ENCODE results near the gene FAM13C. TPM values are rescaled to one million over a fixed set of nuclear protein-coding genes. Genes with fewer than 3 reads are reported as not detected.

FAM13C gene
- total RNA-seq, 1 experiment from 2014 or later, result 0.07 TPM

- H3F3A ChIP-seq (ENCODE audit: low read length, unreplicated experiment), result no peaks in the 10 kb centered on the region
- TF ChIP-seq EZH2 (IDR thresholded peaks at IDR 0.05; ENCODE audit: low read length, unreplicated experiment) (no peak), CTCF (conservative IDR thresholded peaks at IDR 0.05; ENCODE audit: low read depth, low read length) (no peak), EZH2phosphoT487 (IDR thresholded peaks at IDR 0.05; ENCODE audit: borderline replicate concordance, low read length) (no peak)
- H3K4me1 ChIP-seq (ENCODE audit: insufficient read depth, low read length), result no peaks in the 10 kb centered on the region
- intact Hi-C loops (cut with micrococcal nuclease), result no loop called here
- H3K27ac ChIP-seq (ENCODE audit: low read length), result no peak overlapping the region
- H4K20me1 ChIP-seq (ENCODE audit: low read length), result no peaks in the 10 kb centered on the region
- ChIA-PET POLR2A (ENCODE audit: unreplicated experiment) (no interaction called here), CTCF (no interaction called here)
- no peaks in the 10 kb centered on the region for H3K79me2 ChIP-seq (ENCODE audit: low read length)
- H3K9me3 ChIP-seq (ENCODE audit: low read length), result no peaks in the 10 kb centered on the region
- H3K4me2 ChIP-seq (ENCODE audit: low read length), result no peak overlapping the region
- DNase-seq (no peak), ATAC-seq (no peak)
- H3K27me3 ChIP-seq (ENCODE audit: low read length), result peaks cover 60% of the 10 kb centered on the region
- H3K36me3 ChIP-seq (ENCODE audit: low read depth, low read length), result no peaks in the 10 kb centered on the region
- no peaks in the 10 kb centered on the region for H3K9me2 ChIP-seq (replicated peaks; ENCODE audit: low read length)
- no TSS peak for BruUV-seq (replicated peaks)
- H3K4me3 ChIP-seq (ENCODE audit: low read length), result no peak overlapping the region
- H2AFZ ChIP-seq (ENCODE audit: low read length), result no peak overlapping the region
- H3K9ac ChIP-seq (ENCODE audit: low read length), result no peak overlapping the region
Measured at GRCh38 chr10:59216178-59216869, 146.0 kb downstream of the FAM13C start.

- Histone ChIP-seq H3K9me3 (ENCODE audit: low read length) (no peaks in the 10 kb centered on the region), H3K36me3 (ENCODE audit: low read depth, low read length) (no peaks in the 10 kb centered on the region), H3K4me3 (ENCODE audit: low read length) (no peak overlapping the region), H4K20me1 (ENCODE audit: low read length) (no peaks in the 10 kb centered on the region), H3K27me3 (ENCODE audit: low read length) (peaks cover 44% of the 10 kb centered on the region), H3K9ac (ENCODE audit: low read length) (no peak overlapping the region), H3K9me2 (replicated peaks; ENCODE audit: low read length) (no peaks in the 10 kb centered on the region), H3K79me2 (ENCODE audit: low read length) (no peaks in the 10 kb centered on the region), H3K4me1 (ENCODE audit: insufficient read depth, low read length) (no peaks in the 10 kb centered on the region), H3K27ac (ENCODE audit: low read length) (no peak overlapping the region), H3K4me2 (ENCODE audit: low read length) (no peak overlapping the region), H3F3A (ENCODE audit: low read length, unreplicated experiment) (no peaks in the 10 kb centered on the region), H2AFZ (ENCODE audit: low read length) (no peak overlapping the region)
- TF ChIP-seq CTCF (conservative IDR thresholded peaks at IDR 0.05; ENCODE audit: low read depth, low read length) (no peak), EZH2 (IDR thresholded peaks at IDR 0.05; ENCODE audit: low read length, unreplicated experiment) (no peak), EZH2phosphoT487 (IDR thresholded peaks at IDR 0.05; ENCODE audit: borderline replicate concordance, low read length) (no peak)
- CTCF ChIA-PET, result no interaction called here
- no TSS peak for BruUV-seq (replicated peaks)
- POLR2A ChIA-PET (ENCODE audit: unreplicated experiment), result no interaction called here
- no peak for DNase-seq
- ATAC-seq, result no peak
- intact Hi-C loops (cut with micrococcal nuclease), result no loop called here
Measured at GRCh38 chr10:59214160-59214559, 148.2 kb downstream of the FAM13C start.

- Histone ChIP-seq H2AFZ (ENCODE audit: low read length) (no peak overlapping the region), H3K27ac (ENCODE audit: low read length) (no peak overlapping the region), H3K4me2 (ENCODE audit: low read length) (no peak overlapping the region), H4K20me1 (ENCODE audit: low read length) (no peaks in the 10 kb centered on the region), H3F3A (ENCODE audit: low read length, unreplicated experiment) (no peaks in the 10 kb centered on the region), H3K27me3 (ENCODE audit: low read length) (peaks cover 42% of the 10 kb centered on the region), H3K4me3 (ENCODE audit: low read length) (no peak overlapping the region), H3K9me3 (ENCODE audit: low read length) (no peaks in the 10 kb centered on the region), H3K4me1 (ENCODE audit: insufficient read depth, low read length) (no peaks in the 10 kb centered on the region), H3K9me2 (replicated peaks; ENCODE audit: low read length) (no peaks in the 10 kb centered on the region), H3K36me3 (ENCODE audit: low read depth, low read length) (no peaks in the 10 kb centered on the region), H3K9ac (ENCODE audit: low read length) (no peak overlapping the region), H3K79me2 (ENCODE audit: low read length) (no peaks in the 10 kb centered on the region)
- no TSS peak for BruUV-seq (replicated peaks)
- intact Hi-C loops (cut with micrococcal nuclease), result no loop called here
- TF ChIP-seq EZH2phosphoT487 (IDR thresholded peaks at IDR 0.05; ENCODE audit: borderline replicate concordance, low read length), result no peak
- TF ChIP-seq EZH2 (IDR thresholded peaks at IDR 0.05; ENCODE audit: low read length, unreplicated experiment), result no peak
- TF ChIP-seq CTCF (conservative IDR thresholded peaks at IDR 0.05; ENCODE audit: low read depth, low read length), result no peak
- ChIA-PET CTCF (no interaction called here), POLR2A (ENCODE audit: unreplicated experiment) (no interaction called here)
- no peak for ATAC-seq
- DNase-seq, result no peak
Measured at GRCh38 chr10:59212301-59212798, 150.0 kb downstream of the FAM13C start.

Data from PC-3 (cell line).